AG09309 (cell line): ENCODE measurements around the gene GNRH2.
"Not testable (repeated sequence)": the region's sequence is repeated elsewhere in the genome, so short reads cannot be mapped to it uniquely, and the experiment has no call there.

Experiments
- DNase-seq: peaks from one replicate; pipeline ENCODE4 v3.0.0-alpha.2; 2010; ENCODE audit warnings: low read depth
- H3K4me3 ChIP-seq: 2 replicates; pipeline ENCODE4 v1.5.1; 2011; ENCODE audit warnings: mild to moderate bottlenecking, low read depth, low read length, moderate library complexity; ENCODE audit not compliant: control insufficient read depth
- TF ChIP-seq, protein P1 (sequence below): IDR thresholded peaks from 2 replicates; pipeline ENCODE4 v1.5.1; 2011; ENCODE audit warnings: mild to moderate bottlenecking, low read depth, low read length, inconsistent platforms; ENCODE audit not compliant: insufficient read depth, control insufficient read depth; ENCODE audit errors: missing control alignments

GNRH2 gene

DNA sequence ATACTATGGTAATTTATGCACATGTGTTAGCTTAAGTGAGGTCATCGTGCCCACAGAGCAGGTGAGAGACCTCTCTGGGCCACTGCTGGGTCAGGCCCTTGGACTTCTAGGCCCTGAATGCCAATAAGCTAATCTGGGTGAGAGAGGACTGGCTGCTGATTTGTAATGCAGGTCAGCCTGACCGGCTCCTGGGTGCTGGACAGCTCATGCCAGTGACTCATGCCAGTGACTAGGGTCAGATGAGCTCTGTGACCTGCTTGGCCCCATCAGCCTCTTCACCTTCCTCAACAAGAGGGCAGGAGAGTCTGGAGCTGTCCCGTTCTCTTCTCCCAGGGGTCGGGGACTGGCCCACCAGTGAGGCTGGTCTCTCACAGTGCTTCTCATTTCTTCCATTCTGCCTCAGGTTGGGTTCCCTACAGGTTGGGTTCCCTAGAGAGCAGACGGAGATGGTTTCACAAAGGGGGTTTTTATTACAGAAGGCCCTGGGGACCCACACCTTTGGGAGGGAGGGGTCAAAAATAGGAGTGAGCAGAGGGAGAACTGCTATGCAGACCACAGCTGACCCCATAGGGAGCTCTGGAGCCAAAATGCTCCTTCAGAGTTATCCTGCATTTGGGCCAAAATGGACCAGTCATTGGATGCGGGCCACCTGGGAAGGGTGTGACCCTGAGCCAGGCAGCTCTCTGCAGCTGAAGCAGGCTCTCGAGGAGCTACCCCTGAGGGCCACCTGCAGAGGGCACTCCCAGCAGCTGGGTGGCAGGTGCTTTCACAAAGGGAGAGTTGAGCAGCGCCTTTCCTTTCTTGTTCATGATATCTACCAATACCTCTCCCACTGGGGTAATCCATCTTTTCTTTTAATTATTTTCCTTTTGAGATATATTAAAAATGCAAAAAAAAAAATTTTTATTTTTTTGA lies 25.8 kb downstream of the GNRH2 start:
- no peak overlapping the region for H3K4me3 ChIP-seq
- DNase-seq, result no peak
- TF ChIP-seq, protein P1, sequence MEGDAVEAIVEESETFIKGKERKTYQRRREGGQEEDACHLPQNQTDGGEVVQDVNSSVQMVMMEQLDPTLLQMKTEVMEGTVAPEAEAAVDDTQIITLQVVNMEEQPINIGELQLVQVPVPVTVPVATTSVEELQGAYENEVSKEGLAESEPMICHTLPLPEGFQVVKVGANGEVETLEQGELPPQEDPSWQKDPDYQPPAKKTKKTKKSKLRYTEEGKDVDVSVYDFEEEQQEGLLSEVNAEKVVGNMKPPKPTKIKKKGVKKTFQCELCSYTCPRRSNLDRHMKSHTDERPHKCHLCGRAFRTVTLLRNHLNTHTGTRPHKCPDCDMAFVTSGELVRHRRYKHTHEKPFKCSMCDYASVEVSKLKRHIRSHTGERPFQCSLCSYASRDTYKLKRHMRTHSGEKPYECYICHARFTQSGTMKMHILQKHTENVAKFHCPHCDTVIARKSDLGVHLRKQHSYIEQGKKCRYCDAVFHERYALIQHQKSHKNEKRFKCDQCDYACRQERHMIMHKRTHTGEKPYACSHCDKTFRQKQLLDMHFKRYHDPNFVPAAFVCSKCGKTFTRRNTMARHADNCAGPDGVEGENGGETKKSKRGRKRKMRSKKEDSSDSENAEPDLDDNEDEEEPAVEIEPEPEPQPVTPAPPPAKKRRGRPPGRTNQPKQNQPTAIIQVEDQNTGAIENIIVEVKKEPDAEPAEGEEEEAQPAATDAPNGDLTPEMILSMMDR, result no peak

DNA sequence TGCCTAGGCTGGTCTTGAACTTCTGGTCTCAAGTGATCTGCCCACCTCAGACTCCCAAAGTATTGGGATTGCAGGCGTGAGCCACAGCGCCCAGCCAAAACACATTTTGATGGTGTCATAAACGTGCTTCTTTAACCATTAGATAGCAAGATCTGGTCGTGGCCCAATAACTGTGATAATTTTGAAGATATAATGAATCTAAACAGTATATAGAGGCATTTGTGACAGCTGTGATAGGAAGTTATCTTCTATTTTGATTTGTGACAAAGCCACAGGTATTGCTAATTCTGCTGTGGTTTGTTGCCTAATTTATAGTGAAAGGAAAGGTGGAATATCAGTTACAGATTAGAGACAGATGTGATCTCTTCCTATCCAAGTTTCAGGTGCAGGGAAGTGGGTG lies 27.3 kb downstream of the GNRH2 start:
- DNase-seq, result no peak
- no peak overlapping the region for H3K4me3 ChIP-seq
- TF ChIP-seq, protein P1, result no peak

DNA sequence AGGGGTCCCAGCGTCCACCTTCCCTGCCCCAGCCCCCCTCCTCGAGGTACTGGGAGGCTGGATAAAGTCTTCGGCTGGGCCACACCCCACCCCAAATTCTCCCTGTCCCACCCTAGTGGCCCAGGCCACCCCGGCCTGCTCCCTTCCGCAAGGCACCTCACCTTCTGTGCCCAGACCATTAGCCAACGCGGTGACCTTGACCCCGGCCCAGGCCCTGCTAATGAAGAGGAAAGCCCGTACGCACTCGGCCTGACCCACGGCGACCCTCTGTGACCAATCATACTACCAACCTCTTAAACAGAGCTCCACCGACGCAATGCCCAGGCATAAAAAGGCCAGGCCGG lies 27.8 kb downstream of the GNRH2 start:
- DNase-seq, result no peak
- TF ChIP-seq, protein P1, result no peak
- H3K4me3 ChIP-seq, result peak overlapping the region; percentile 32

DNA sequence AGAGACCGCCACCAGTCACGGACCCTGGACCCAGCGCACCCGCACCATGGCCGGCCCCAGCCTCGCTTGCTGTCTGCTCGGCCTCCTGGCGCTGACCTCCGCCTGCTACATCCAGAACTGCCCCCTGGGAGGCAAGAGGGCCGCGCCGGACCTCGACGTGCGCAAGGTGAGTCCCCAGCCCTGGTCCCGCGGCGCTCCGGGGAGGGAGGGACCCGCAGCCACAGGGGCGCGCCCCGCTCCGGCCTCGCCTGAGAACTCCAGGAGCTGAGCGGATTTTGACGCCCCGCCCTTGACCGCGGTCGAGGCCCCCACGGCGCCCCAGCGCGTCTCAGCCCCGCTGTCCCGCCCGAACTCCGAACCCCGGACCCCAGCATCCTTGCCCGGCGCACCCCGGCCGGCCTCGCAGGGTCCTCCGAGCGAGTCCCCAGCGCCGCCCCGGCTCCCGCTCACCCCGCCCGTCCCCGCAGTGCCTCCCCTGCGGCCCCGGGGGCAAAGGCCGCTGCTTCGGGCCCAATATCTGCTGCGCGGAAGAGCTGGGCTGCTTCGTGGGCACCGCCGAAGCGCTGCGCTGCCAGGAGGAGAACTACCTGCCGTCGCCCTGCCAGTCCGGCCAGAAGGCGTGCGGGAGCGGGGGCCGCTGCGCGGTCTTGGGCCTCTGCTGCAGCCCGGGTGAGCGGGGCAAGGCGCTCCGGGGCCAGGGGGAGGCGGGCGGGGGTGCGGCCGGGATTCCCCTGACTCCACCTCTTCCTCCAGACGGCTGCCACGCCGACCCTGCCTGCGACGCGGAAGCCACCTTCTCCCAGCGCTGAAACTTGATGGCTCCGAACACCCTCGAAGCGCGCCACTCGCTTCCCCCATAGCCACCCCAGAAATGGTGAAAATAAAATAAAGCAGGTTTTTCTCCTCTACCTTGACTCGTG lies 28.4 kb downstream of the GNRH2 start, which contains the start of gene OXT:
TSS of gene OXT (plus strand) at position 11 of the 920 bp plus-strand sequence. CDS start at position 47, 36 bp downstream.
- no peak for DNase-seq
- TF ChIP-seq, protein P1, result no peak
- H3K4me3 ChIP-seq, result peak within 1 kb of the TSS; percentile 32

DNA sequence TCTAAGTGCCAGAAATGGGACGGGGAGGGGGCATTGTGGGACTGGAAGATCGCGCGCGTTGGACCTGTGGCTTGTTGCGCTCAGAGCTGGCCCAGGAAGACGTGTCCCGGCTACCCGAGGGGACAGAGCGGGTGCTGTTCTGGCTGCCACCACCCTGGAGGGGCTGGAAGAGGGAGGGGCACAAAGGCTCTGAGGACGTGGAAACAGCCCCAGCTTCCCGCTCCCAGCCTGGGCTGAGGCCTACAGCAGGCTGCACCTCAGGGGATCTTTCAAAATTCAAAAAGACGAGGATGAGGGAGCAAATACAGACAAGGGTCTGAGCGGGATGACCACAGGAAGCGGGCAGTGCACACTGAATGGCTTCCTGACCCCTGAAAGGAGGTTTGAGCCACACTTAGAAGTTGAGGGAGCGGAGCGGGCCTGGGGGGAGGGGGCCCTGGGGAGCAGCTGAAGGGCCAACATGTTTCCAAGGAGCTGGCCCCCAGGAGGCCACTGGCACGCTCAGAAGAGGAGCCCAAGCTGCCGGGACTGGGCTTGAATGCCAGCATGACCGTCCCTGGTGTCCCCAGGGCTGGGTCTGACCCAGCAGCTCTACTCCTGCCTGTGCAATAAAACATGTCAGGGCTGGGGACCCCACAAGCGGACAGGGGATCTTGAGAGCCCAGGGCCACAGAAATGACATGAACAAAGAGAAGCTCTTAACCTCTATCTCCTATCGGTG lies 29.3 kb downstream of the GNRH2 start:
- H3K4me3 ChIP-seq, result no peak overlapping the region
- TF ChIP-seq, protein P1, result no peak
- DNase-seq, result no peak

DNA sequence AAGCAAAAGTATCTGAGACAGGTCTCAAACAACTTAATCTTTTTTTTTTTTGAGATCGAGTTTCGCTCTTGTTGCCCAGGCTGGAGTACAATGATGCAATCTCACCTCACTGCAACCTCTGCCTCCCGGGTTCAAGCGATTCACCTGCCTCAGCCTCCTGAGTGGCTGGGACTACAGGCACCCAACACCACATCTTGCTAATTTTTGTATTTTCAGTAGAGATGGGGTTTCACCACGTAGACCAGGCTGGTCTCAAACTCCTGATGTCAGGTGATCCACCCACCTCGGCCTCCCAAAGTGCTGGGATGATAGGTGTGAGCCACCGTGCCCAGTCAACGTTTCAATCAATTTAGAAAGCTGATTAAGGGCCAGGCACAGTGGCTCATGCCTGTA lies 29.8 kb downstream of the GNRH2 start:
- not testable (repeated sequence) for H3K4me3 ChIP-seq, DNase-seq
